ENCODE results near the gene RBM5. TPM values are rescaled to one million over a fixed set of nuclear protein-coding genes. Genes with fewer than 3 reads are reported as not detected.
A peak's percentile ranks its signal among the peaks of the same experiment; 100 is the strongest.

Gene RBM5
- total RNA-seq, 1 donor from 2014 or later, result 66.5 TPM

DNA sequence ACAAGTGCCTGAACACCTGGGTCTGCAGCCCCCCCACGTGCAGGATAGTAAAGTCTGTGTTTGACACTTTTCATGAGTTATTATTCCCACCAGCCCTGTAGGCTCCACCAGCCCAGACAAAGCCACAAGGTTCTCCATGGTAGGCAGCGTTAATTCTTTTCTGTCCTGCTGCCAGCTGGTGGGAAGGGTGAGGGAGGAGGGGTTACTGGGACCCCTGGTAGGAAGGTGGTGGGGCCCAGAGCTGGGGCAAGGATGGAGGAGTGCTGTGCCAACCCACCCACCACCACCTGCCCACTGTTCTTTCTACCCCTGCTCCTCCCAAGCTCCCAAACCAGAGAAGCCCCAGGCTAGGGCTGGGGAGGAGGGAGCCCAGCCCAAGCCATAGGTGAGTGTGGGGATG, 45.6 kb downstream of the RBM5 start:
- ATAC-seq, result no peak
- peak; percentile 8 for DNase-seq (ENCODE audit: missing footprints)
- intact Hi-C loops (cut with DNase I), result no loop called here

DNA sequence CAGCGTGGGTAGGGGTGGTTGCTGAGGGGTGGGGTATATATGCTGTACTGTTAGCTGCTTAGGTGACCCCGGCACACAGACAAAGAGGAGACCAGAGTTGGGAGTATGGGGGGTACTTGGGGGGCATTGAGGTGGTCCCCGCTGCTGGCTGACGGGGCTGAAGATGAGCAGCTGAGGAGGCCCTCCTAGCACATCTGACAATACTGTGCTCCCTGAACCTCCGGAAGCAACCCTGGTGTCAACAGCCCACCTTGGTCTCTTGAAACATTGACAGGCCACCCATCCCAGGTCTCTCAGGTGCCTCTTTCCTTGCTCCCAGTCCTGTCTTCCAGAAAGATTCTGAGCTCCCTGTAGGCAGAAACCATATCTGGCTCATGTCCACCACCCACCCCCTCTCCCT, 47.2 kb downstream of the RBM5 start:
- intact Hi-C loops (cut with DNase I), result no loop called here
- ATAC-seq, result no peak

DNA sequence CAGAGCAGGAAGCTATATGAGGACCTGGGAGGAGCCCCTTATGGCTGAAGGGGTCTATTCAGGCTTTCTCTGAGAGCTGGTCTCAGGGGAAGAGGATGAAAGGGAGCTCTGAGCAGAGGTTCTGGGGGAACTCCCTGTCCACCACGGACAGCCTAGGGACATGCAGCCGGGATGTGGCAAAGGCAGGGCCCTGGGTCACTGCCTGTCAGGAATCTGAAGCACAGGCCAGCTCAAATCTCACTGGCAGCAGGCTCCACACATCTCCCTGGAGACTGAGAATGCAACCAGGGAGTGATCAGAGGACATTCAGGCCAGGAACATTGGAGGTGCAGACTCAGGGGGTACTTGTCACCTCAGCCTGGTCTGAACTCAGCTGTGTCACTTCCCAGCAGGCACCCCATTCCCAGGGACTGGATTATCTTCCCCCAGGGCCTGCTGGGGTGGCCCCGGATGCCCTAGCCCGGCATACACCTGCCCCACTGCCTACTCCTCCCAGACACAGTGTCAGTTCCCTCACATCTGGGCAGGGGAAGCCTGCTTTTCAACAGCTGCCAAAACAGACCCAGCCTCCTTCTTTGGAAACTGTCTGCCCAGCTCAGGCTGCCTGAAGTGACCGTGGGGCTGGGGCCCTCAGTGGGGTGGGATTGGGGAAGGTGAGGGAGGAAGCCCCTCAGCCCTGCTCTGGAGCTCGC, 48.1 kb downstream of the RBM5 start:
- DNase-seq (ENCODE audit: missing footprints), result peak; percentile 39
- intact Hi-C loops (cut with DNase I), result no loop called here

More for the DNA sequence above, 47.2 kb downstream of the RBM5 start:
- peak; percentile 5 for DNase-seq (ENCODE audit: missing footprints)

DNA sequence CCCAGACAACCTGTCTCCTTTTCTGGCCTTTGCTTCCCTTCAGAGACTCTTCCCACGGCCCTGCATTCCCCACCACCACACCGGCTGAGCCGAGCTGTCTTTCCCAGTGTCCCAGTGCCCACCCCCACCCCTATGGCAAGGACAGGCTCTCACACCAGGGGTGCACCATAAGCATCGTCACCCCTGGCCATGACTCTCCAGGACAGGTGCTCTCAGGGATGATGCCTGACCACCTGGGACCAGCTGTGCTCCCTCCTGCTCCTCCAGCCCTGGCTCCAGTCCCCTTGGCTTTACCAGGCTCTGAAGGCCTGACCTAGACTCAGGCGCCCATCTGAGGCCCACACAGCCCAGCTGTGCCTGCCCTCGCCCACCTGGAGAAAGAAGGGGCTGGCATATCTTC, 48.8 kb downstream of the RBM5 start:
- intact Hi-C loops (cut with DNase I), result no loop called here
- ATAC-seq (no peak), DNase-seq (ENCODE audit: missing footprints) (peak; percentile 15)

More for the DNA sequence above, 48.1 kb downstream of the RBM5 start:
- ATAC-seq, result peak; percentile 70

DNA sequence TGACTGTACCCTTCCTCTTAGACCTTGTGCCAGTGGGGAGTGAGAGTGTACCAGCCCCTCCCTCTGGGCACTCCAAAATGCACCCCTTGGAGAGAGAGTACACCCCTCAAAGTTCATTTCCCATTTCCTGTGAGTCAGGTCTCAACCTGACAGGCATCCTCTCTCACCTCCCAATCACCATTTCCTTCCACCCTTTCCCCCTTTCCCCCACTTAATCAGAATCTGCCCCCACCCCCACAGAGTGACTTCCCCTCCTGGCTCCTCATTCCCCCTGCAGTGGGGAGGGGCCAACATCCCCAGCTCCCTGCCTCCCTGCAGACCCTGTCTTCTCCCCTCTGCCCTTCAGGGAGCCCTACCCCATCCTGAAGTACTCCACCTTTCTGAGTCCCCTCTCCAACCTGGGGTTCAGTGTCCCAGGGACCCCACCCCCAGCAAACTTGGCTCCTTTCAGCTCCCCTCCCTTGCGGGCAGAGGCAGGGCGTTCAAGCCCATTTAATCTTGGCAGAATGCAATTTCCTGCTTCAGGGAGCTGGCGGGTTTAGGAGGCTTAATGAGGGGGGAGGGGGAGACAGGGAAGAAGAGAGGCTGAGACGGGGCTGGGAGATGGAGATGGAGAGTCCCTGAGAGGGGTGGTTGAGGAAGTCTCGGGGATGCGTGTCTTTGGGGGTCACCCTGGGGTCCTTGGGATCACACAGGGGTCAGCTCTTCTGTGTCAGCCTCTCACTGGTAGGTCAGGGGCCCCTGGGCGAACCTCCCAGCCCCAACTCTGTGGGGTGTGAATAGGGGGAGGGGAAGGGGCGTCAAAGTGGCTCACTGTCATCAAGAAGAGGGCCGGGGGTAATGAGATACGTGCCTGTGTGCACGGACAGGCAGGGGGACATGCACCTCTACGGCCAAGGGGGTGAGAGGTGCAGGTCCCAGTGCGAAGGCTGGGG, 49.8 kb downstream of the RBM5 start:
- ATAC-seq (no peak), DNase-seq (ENCODE audit: missing footprints) (peak; percentile 4)
- intact Hi-C loops (cut with DNase I), result no loop called here

DNA sequence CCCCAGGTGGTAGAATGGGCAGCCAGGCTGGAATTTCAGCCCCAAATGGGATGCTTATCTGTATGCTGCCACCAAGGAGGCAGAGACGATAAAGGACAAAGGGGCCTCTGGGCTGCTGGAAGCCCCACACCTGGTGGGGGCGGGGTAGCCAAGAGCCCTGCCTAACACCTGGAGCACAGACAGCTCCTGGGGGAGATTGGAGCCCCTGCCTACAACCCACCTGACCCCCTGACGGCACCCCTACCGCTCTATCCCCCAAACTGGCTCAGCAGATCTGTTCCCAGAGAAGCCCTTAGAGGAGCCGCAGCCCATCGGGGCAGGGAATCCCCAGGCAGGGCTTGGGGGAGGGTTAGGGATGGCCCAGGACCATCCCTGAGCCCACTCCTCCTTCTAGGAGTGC, 50.6 kb downstream of the RBM5 start:
- ATAC-seq (no peak), DNase-seq (ENCODE audit: missing footprints) (no peak)
- intact Hi-C loops (cut with DNase I), result no loop called here

DNA sequence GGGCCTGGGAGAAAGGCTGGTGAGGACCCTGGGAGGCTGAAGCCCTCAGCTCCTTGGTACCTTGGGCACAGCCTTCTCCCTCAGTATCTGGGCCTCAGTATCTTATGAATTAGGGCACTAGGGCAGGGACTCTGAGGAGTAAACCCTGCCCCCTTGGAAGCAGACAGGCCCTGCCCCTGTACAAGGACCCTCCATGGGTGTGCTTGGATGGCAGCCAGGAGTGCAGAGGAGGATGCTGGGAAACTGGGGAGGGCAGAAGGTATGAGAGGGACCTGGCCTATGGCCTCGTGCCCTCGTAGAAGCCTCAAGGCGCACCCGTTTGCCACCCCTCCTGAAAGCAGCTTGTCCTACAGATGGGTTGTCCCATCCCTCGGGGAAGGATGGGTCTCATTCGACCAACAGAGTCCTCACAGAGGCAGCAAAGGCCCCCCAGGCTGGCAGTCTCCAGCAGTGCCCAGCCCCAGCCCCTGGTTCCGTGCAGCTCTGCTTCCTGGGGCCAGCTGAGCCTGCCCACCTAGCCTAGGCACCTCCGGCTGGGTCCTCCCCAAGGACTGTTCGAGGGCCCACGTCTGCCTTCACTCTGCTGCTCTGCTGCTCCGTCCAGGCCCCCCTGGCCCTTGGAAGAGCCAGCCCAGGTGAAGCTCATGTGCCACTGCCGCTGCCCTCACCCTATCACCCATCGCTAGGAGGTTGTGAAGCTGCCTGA, 51.2 kb downstream of the RBM5 start:
- DNase-seq (ENCODE audit: missing footprints) (no peak), ATAC-seq (no peak)
- intact Hi-C loops (cut with DNase I), result no loop called here

DNA sequence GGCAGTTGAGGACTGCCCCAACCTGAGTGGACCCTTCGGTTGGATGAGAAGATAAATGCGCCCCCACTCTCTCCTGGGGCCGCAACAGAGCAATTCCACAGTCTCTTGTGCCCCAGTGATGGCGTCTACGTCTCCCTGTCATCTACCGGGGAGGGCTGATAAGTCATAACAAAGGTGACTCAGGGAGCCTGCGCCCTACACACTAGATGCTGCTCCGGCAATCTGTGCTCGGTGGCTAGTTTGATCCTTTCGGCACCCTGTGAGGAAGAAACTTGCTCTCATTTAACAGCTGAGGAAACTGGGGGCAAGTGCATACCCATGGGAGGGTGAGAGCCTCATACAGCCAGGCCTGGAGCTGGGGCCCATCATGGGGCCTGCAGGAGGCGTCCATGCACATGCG, 52.3 kb downstream of the RBM5 start:
- intact Hi-C loops (cut with DNase I), result no loop called here
- no peak for ATAC-seq
- no peak for DNase-seq (ENCODE audit: missing footprints)

DNA sequence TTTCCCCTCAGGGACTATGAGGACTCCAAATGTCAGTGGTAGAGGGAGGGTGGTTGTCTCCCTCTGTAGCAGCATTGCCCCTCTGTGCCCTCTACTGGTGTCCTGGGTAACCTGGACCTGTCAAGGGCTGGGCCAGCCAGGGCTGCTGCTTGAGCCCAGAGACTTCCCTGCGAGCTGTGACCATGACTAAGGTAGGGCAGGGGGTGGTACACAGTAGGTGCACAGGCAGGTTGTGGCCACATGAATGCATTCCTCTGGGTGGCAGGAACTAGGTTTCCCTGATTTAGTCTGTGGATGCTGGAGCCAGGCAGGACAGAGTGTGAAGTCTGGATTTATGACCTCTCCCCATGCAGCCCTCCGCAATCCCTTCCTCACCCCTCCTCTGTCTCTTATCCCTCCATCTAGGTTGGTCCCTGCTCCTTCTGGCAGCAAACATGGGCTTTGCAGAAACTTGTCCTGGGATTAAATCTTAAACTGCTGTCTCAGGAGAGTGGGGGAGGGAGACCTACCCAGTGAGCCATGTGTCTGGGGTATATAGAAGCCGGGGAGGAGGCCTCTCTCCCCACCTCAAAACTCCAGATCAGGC, 57.7 kb downstream of the RBM5 start:
- no peak for DNase-seq (ENCODE audit: missing footprints)
- intact Hi-C loops (cut with DNase I), result no loop called here
- ATAC-seq, result no peak

DNA sequence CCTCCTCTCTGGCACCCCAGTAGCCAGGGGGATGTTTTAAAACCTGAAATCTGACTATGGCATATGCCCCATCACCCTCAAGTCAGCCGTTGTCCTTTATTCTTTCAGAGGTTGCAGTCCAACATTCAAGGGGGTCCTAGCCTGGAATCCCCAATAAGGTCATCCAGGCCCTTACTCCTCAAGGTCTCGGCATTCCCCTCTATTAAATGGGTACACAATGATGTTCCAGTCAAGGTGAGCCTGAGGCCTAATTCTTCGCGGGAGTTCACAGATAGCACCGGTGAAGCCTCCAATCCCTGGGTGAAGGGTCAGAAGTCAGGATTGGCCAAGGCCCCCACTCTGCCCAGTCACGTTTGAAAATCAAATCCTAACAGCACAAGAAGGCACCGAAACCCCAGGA, 58.3 kb downstream of the RBM5 start:
- DNase-seq (ENCODE audit: missing footprints) (no peak), ATAC-seq (no peak)
- intact Hi-C loops (cut with DNase I), result no loop called here

DNA sequence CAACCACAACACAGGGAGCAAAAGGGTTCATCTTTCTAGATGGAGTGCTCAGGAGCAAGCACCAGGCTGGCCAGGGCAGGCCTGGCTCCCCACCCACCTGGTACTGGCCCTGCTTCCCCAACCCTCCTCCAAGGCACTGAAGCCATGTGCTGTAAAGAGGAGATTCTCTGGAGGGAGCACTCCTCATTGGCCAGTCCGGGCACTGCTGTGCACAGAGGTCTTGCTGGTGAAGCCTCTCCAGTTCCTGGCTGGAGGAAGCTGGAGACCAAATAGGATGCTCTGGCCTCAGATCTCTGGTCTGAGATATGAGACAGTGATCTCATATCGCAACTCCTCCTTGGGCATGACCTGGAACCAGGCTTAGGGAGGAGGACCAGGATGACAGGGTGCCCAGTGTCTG, 58.7 kb downstream of the RBM5 start:
- intact Hi-C loops (cut with DNase I), result no loop called here
- ATAC-seq (no peak), DNase-seq (ENCODE audit: missing footprints) (no peak)

DNA sequence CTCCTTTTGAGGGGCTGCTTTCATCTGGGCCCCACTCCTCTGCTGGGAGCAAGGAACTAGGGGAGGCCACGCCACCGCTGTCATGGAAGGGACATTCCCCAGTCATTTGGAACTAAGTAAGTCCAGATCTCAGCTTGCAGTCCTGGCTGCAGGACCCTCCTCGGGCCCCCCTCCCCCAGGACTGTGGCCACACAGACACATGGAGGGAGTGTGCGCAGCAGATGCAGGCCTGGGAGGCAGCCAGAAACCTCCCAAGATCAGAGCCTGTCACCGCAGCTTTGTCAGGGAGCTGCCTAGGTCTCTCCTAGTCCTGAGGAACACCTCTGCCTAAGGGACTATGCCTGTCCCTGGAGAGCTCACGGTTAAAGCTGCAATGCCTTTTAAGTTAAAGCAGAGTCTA, 59.1 kb downstream of the RBM5 start:
- ATAC-seq (no peak), DNase-seq (ENCODE audit: missing footprints) (no peak)
- intact Hi-C loops (cut with DNase I), result no loop called here

DNA sequence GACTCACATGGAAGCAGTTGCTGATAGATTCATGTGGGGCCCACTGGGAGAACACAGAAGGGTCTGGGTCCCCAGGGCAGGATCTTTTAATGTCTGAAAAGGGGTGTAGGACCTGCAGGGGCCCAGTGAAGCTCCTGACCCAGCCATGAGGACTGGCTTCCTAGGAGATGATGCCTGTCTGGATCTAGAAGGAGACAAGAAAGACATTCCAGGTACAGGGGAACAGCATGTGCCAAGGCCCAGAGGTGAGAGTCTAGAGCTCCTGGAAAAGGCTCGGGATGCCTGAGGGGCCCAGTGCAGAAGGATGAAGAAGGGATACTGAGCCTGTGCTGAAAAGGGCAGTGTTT, 61.7 kb downstream of the RBM5 start:
- intact Hi-C loops (cut with DNase I), result no loop called here
- no peak for ATAC-seq

DNA sequence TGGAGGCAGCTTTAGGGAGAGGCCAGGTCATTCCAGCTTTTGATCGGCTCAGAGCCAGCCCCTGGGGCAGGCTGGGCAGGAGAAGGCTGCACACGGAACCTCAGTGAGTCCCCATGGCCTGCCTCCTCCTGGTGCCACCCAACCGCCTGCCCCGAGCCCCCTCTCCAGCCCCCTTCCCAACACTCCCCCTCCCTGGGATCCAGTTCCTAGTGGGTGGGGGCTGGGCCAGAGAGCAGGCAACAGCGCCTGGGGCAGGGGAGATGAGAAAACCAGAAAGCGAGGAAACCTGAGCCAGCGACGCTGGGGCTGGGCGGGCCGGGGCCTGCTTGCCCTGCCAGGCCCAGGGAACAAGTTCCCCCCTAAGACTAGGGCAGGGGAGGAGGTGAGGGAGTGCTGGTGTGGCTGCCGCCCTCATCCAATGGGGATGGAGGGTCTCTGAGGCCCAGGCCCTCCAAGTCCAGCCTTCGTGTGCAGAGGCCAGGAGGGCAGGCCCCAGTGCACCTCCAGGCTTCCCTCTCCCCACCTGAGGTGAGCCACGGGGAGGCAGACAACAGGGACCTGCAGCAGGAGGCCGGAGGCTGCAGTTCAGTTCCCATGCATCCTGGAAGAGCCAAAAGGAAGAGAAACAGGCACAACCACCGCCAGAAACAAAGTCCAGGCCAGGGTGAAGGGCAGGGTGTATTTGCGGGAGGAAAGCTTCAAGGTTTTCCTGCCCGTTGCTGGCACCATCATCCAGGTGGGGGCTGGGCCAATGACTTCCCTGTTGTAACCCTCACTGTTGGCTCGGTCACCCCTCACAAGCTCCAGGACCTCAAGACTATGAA, 62.4 kb downstream of the RBM5 start:
- ATAC-seq (no peak), DNase-seq (ENCODE audit: missing footprints) (no peak)
- intact Hi-C loops (cut with DNase I), result no loop called here

More for the DNA sequence above, 61.7 kb downstream of the RBM5 start:
- DNase-seq (ENCODE audit: missing footprints), result no peak

DNA sequence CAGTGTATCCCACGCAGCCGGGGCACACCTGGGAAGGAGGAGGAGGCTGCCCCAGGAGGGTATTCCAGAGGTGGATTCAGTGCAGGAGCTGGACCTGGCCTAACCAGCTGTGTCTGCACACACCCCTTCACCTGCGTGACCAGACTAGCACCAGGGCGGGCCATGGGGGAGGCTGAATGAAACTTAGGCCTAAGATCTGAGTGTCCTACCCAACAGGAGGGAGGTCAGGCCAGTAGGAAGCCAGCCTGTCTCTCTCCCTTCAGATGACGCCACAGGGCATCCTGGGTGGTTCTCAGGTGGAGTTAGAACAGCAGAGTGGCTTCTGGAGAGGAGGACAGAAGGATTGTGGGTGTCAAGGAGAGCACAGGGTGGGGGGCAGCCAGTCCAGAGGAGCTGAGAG, 63.0 kb downstream of the RBM5 start:
- no peak for ATAC-seq
- DNase-seq (ENCODE audit: missing footprints), result no peak
- intact Hi-C loops (cut with DNase I), result no loop called here

DNA sequence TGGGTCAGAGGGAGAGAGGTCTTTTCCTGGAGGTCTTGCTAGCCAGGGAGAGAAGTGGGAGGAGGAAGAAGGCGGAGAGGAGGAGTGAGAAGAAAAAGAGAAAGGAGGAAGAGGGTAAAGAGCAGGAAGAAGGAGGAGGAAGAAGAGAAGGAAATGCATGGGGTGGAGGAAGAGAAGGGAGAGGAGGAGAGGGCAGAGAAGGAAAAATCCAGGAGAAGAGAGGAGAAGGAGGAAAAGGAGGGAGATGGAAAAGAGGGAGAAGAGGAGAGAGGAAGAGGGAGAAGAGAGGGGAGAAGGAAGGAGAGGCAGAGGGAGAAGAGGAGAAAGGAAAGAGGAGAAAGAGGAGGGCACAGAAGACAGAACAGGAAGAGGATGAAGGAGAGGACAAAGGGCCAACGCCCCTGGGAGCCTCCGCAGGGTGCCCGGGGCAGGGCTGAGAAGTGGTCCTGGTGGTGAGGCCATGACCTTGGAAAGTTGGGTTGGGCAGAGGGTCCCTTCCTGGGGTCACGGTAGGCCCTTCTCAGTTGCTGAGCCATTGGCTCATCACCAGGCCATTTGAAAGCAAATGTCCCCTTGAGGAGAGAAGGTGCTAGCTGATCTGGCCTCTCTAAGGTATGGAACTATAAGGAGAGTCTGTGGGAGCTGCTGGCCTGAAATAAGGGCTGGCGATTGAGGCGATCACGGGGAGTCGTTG, 65.2 kb downstream of the RBM5 start:
- DNase-seq (ENCODE audit: missing footprints), result no peak
- intact Hi-C loops (cut with DNase I), result loop anchor here (2.0 kb wide), 1 partner anchor 35 kb away; no protein-coding TSS in a partner anchor
- ATAC-seq, result no peak

DNA sequence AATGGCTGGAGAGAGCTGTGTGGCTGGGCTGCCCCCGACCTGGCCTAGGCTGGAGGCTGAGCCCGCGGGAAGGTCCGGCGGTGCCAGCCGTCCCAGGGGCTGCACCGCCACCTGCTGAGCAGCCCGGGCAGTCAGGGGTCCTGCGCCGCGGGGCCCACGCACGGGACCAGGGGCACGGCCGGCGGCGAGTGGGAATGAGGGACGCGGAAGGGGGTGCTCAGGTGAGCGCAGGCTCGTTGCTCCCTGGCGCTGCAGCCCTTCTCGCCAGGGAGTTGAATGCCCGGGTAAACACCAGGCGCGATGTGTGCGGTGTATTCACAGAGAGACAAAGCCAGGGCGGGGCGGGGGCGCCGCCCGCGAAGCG, 65.7 kb downstream of the RBM5 start:
- intact Hi-C loops (cut with DNase I), result loop anchor here (2.0 kb wide), 1 partner anchor 34 kb away; no protein-coding TSS in a partner anchor
- peak; percentile 45 for ATAC-seq
- DNase-seq (ENCODE audit: missing footprints), result no peak
